WTC11 (cell line): ENCODE results near the gene PET100. TPM values are rescaled to one million over a fixed set of nuclear protein-coding genes. Genes with fewer than 3 reads are reported as not detected.

Experiments used
- ATAC-seq: fragments of 200-7000 bp; cut with Tn5 transposase; 2 replicates; pipeline ENCODE4 v1.10.0; 2021; ENCODE audit warnings: mild to moderate bottlenecking, moderate library complexity
- CTCF ChIA-PET: fragments of 300-600 bp; sonication (Branson Sonifier 250); formaldehyde crosslinking; loops from one replicate; lab custom pipeline; 2021; ENCODE audit warnings: antibody characterized with exemption; lab: Charles Lee
- POLR2A ChIA-PET: fragments of 350-600 bp; sonication (Branson Sonifier 250); formaldehyde crosslinking; loops from one replicate; lab custom pipeline; 2021; ENCODE audit warnings: antibody characterized with exemption; lab: Charles Lee
- DNase-seq: peaks from one replicate; pipeline ENCODE4 v3.0.0; 2021; ENCODE audit warnings: low spot score
- H3K27ac Mint-ChIP-seq: 2 replicates; pipeline ENCODE4 v1.8.0; 2021; ENCODE audit warnings: mixed read lengths
- H3K27me3 Mint-ChIP-seq: 2 replicates; pipeline ENCODE4 v1.8.0; 2021; ENCODE audit warnings: low read depth, mild to moderate bottlenecking, moderate library complexity, mixed read lengths
- H3K36me3 Mint-ChIP-seq: 2 replicates; pipeline ENCODE4 v1.8.0; 2021; ENCODE audit warnings: mixed read lengths
- H3K4me1 Mint-ChIP-seq: 2 replicates; pipeline ENCODE4 v1.8.0; 2022; ENCODE audit warnings: mixed read lengths
- H3K4me3 Mint-ChIP-seq: 2 replicates; pipeline ENCODE4 v1.8.0; 2021; ENCODE audit warnings: mild to moderate bottlenecking, moderate library complexity, mixed read lengths
- H3K9me3 Mint-ChIP-seq: 2 replicates; pipeline ENCODE4 v1.8.0; 2021; ENCODE audit warnings: mixed read lengths
- ATF2 ChIP-seq: sonication (generic); formaldehyde crosslinking; IDR thresholded peaks from 2 replicates; pipeline ENCODE4 v1.8.1; 2022; ENCODE audit warnings: low read depth, missing genetic modification reagents, borderline replicate concordance
- CDX4 ChIP-seq: fragments of 250-450 bp; sonication (Bioruptor Pico); IDR thresholded peaks from 2 replicates; pipeline ENCODE4 v1.9.0; 2021; ENCODE audit warnings: moderate library complexity, mild to moderate bottlenecking, inconsistent platforms, borderline replicate concordance
- CREM ChIP-seq: sonication (generic); formaldehyde crosslinking; IDR thresholded peaks from 2 replicates; pipeline ENCODE4 v1.8.1; 2022; ENCODE audit warnings: mild to moderate bottlenecking, missing genetic modification reagents, moderate library complexity
- GTF2I ChIP-seq: fragments of 250-450 bp; sonication (Bioruptor Pico); conservative IDR thresholded peaks from 2 replicates; pipeline ENCODE4 v1.4.0; 2021; ENCODE audit warnings: mild to moderate bottlenecking
- HMGA2 ChIP-seq: fragments of 250-450 bp; sonication (Bioruptor Pico); IDR thresholded peaks from 2 replicates; pipeline ENCODE4 v1.4.0; 2021; ENCODE audit warnings: mild to moderate bottlenecking, moderate library complexity
- KAT7 ChIP-seq: sonication (generic); formaldehyde crosslinking; IDR thresholded peaks from 2 replicates; pipeline ENCODE4 v1.8.1; 2023; ENCODE audit warnings: missing genetic modification reagents, mild to moderate bottlenecking, borderline replicate concordance
- MXD4 ChIP-seq: fragments of 250-450 bp; sonication (Bioruptor Pico); IDR thresholded peaks from 2 replicates; pipeline ENCODE4 v1.8.0; 2021; ENCODE audit warnings: mild to moderate bottlenecking, moderate library complexity, borderline replicate concordance
- MYBL2 ChIP-seq: sonication (generic); formaldehyde crosslinking; IDR thresholded peaks from 2 replicates; pipeline ENCODE4 v1.8.1; 2023; ENCODE audit warnings: mild to moderate bottlenecking, moderate library complexity, missing genetic modification reagents
- NFYB ChIP-seq: sonication (generic); formaldehyde crosslinking; conservative IDR thresholded peaks from 2 replicates; pipeline ENCODE4 v1.8.0; 2022; ENCODE audit warnings: low read depth, missing genetic modification reagents
- SMAD4 ChIP-seq: sonication (generic); formaldehyde crosslinking; IDR thresholded peaks from 2 replicates; pipeline ENCODE4 v1.8.0; 2022; ENCODE audit warnings: mild to moderate bottlenecking, missing genetic modification reagents
- USF1 ChIP-seq: sonication (generic); formaldehyde crosslinking; IDR thresholded peaks from 2 replicates; pipeline ENCODE4 v1.8.0; 2022; ENCODE audit warnings: mild to moderate bottlenecking, missing genetic modification reagents
- total RNA-seq: library from RNA; stranded (reverse); gene quantifications from 3 replicates; pipeline ENCODE4 v1.2.3, GENCODE V29; 2021
- TF ChIP-seq, protein P1 (sequence below): fragments of 250-450 bp; sonication (Bioruptor Pico); conservative IDR thresholded peaks from 2 replicates; pipeline ENCODE4 v1.9.0; 2021; ENCODE audit warnings: mild to moderate bottlenecking
- TF ChIP-seq, protein P2 (sequence below): sonication (generic); formaldehyde crosslinking; IDR thresholded peaks from 2 replicates; pipeline ENCODE4 v1.8.0; 2023; ENCODE audit warnings: missing genetic modification reagents, mild to moderate bottlenecking, borderline replicate concordance
- TF ChIP-seq, protein P3 (sequence below): sonication (generic); formaldehyde crosslinking; IDR thresholded peaks from 2 replicates; pipeline ENCODE4 v1.8.0; 2023; ENCODE audit warnings: mild to moderate bottlenecking, missing genetic modification reagents

Gene PET100
- total RNA-seq, 1 experiment from 2014 or later, result 111 TPM

DNA sequence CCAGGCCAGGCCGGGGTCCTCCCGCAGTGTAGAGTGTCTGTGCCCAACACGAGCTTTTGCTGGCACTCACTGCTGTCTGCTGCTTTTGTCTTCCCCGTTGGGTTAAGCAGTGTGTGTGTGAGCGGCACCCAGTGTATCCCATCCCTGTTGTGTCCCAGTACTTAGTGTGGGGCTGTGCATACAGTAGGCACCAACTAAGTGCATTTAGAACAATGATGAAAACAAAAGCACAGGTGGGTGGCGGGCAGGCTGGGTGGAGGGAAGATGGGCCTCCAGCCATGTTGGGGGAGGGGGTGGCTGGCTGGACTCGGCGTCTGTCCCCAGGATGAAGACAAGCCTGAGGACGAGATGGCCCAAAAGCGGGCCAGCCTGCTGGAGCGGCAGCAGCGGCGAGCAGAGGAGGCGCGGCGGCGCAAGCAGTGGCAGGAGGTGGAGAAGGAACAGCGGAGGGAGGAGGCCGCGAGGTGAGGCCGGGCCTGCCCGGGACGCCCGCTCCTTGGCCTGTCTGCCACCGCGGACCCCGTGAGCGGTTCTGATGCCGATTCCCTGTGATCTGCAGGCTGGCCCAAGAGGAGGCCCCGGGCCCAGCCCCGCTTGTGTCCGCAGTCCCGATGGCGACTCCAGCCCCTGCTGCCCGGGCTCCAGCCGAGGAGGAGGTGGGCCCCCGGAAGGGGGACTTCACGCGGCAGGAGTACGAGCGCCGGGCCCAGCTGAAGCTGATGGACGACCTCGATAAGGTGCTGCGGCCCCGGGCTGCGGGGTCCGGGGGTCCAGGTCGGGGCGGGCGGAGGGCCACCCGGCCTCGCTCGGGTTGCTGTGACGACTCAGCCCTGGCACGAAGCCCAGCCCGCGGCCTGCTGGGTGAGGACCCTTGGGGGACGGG lies 14.5 kb upstream of the PET100 start:
- H3K27me3 Mint-ChIP-seq, result no peaks in the 10 kb centered on the region; the same call in 1 of the 2 replicates
- CTCF ChIA-PET, result interaction anchor here (1.0 kb wide), 1 partner anchor 47 kb away, joined by 5 read pairs; no protein-coding TSS in a partner anchor
- no peak for DNase-seq
- no peak for ATAC-seq
- no peak overlapping the region for H3K27ac Mint-ChIP-seq
- no peaks in the 10 kb centered on the region for H3K9me3 Mint-ChIP-seq
- H3K36me3 Mint-ChIP-seq, result peaks cover 14% of the 10 kb centered on the region; the same call in 1 of the 2 replicates
- POLR2A ChIA-PET, result no interaction called here
- H3K4me3 Mint-ChIP-seq, result no peak overlapping the region
- H3K4me1 Mint-ChIP-seq, result no peaks in the 10 kb centered on the region
- TF ChIP-seq ATF2 (CRISPR knock-in tag) (no peak), USF1 (CRISPR knock-in tag) (no peak), NFYB (CRISPR knock-in tag) (no peak), HMGA2 (no peak), KAT7 (CRISPR knock-in tag) (no peak), MYBL2 (CRISPR knock-in tag) (no peak), MXD4 (CRISPR knock-in tag) (no peak), SMAD4 (CRISPR knock-in tag) (no peak), GTF2I (CRISPR knock-in tag) (no peak), CREM (CRISPR knock-in tag) (no peak), CDX4 (CRISPR knock-in tag) (no peak)
- TF ChIP-seq, protein P1, sequence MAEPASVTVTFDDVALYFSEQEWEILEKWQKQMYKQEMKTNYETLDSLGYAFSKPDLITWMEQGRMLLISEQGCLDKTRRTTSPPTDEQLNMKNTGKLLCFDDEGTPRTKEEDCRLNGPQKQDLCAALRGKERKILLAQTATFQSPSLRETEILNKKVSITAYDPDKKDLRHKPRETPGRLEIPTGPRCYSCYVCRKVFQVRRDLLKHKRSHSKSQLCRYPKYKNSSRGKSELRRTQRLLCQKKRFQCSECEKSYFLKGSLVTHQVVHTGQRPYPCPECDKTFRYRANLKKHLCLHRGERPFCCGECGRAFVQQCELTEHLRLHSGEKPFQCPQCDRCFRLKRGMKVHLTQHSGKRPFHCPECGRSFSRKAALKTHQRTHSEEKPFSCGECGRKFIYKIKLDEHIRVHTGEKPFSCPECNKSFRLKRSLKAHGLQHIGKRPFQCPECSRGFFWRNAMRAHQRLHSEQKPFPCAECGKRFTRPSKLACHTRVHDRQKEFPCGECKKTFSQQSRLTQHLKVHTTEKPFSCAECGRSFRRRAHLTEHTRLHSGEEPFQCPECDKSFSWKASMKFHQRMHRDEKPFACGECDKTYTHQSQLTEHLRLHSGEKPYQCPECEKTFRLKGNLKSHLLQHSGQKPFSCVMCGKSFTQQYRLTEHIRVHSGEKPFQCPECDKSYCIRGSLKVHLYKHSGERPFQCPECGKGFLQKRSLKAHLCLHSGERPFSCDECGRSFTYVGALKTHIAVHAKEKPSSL, result no peak
- TF ChIP-seq, protein P2, sequence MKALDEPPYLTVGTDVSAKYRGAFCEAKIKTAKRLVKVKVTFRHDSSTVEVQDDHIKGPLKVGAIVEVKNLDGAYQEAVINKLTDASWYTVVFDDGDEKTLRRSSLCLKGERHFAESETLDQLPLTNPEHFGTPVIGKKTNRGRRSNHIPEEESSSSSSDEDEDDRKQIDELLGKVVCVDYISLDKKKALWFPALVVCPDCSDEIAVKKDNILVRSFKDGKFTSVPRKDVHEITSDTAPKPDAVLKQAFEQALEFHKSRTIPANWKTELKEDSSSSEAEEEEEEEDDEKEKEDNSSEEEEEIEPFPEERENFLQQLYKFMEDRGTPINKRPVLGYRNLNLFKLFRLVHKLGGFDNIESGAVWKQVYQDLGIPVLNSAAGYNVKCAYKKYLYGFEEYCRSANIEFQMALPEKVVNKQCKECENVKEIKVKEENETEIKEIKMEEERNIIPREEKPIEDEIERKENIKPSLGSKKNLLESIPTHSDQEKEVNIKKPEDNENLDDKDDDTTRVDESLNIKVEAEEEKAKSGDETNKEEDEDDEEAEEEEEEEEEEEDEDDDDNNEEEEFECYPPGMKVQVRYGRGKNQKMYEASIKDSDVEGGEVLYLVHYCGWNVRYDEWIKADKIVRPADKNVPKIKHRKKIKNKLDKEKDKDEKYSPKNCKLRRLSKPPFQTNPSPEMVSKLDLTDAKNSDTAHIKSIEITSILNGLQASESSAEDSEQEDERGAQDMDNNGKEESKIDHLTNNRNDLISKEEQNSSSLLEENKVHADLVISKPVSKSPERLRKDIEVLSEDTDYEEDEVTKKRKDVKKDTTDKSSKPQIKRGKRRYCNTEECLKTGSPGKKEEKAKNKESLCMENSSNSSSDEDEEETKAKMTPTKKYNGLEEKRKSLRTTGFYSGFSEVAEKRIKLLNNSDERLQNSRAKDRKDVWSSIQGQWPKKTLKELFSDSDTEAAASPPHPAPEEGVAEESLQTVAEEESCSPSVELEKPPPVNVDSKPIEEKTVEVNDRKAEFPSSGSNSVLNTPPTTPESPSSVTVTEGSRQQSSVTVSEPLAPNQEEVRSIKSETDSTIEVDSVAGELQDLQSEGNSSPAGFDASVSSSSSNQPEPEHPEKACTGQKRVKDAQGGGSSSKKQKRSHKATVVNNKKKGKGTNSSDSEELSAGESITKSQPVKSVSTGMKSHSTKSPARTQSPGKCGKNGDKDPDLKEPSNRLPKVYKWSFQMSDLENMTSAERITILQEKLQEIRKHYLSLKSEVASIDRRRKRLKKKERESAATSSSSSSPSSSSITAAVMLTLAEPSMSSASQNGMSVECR (CRISPR knock-in tag), result no peak
- TF ChIP-seq, protein P3, sequence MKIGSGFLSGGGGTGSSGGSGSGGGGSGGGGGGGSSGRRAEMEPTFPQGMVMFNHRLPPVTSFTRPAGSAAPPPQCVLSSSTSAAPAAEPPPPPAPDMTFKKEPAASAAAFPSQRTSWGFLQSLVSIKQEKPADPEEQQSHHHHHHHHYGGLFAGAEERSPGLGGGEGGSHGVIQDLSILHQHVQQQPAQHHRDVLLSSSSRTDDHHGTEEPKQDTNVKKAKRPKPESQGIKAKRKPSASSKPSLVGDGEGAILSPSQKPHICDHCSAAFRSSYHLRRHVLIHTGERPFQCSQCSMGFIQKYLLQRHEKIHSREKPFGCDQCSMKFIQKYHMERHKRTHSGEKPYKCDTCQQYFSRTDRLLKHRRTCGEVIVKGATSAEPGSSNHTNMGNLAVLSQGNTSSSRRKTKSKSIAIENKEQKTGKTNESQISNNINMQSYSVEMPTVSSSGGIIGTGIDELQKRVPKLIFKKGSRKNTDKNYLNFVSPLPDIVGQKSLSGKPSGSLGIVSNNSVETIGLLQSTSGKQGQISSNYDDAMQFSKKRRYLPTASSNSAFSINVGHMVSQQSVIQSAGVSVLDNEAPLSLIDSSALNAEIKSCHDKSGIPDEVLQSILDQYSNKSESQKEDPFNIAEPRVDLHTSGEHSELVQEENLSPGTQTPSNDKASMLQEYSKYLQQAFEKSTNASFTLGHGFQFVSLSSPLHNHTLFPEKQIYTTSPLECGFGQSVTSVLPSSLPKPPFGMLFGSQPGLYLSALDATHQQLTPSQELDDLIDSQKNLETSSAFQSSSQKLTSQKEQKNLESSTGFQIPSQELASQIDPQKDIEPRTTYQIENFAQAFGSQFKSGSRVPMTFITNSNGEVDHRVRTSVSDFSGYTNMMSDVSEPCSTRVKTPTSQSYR (CRISPR knock-in tag), result no peak
- TF ChIP-seq, all 79 proteins: peak for 0
